Tibial artery (tissue), 4 donors: Measurements from ENCODE around the gene GLYATL3.

ENCODE experiments used
- DNase-seq, 2 donors: peaks; one replicate each; pipeline ENCODE4 v3.0.0-alpha.2; 2019
- H3K27ac ChIP-seq, 2 donors: fragments of 200-600 bp; sonication (generic) in 1 of 2; 1 replicate in 1 of 2; 2 replicates in 1 of 2; pipeline ENCODE4 v1.5.1; 2018 to 2019; ENCODE audit warnings: mild to moderate bottlenecking in 1 of 2
- H3K27me3 ChIP-seq, 2 donors: fragments of 200-600 bp; sonication (generic) in 1 of 2; one replicate each; pipeline versions ENCODE4 v1.5.1 to v1.6.0; 2016 to 2019
- H3K36me3 ChIP-seq, 3 donors: fragments of 200-600 bp; sonication (generic) in 2 of 3; one replicate each; pipeline ENCODE4 v1.5.1; 2016 to 2019; ENCODE audit warnings: mild to moderate bottlenecking in 2 of 3
- H3K4me1 ChIP-seq, 4 donors: fragments of 200-600 bp; sonication (generic) in 2 of 4; 1 replicate in 3 of 4; 2 replicates in 1 of 4; pipeline ENCODE4 v1.5.1; 2016 to 2019
- H3K4me3 ChIP-seq, 2 donors: fragments of 200-600 bp; sonication (generic) in 1 of 2; 1 replicate in 1 of 2; 2 replicates in 1 of 2; pipeline ENCODE4 v1.5.1; 2018 to 2019; ENCODE audit warnings: mild to moderate bottlenecking in 2 of 2
- H3K9me3 ChIP-seq, 3 donors: fragments of 200-600 bp; sonication (generic) in 1 of 3; one replicate each; pipeline ENCODE4 v1.5.1; 2016 to 2019
- CTCF ChIP-seq, 2 experiments: fragments of 200-600 bp in 1 of 2; fragments of 450-650 bp in 1 of 2; IDR thresholded peaks; one replicate each; pipeline ENCODE4 v1.5.1; 2017 to 2019; ENCODE audit warnings: antibody characterized with exemption in 2 of 2, mild to moderate bottlenecking in 1 of 2, moderate library complexity in 1 of 2
- intact Hi-C: fragments of 100-400 bp; cut with DNase I; formaldehyde crosslinking; loops from one replicate; pipeline ENCODE4 v1.15.0; 2023; ENCODE audit warnings: low total_unique reads

GLYATL3 gene

DNA sequence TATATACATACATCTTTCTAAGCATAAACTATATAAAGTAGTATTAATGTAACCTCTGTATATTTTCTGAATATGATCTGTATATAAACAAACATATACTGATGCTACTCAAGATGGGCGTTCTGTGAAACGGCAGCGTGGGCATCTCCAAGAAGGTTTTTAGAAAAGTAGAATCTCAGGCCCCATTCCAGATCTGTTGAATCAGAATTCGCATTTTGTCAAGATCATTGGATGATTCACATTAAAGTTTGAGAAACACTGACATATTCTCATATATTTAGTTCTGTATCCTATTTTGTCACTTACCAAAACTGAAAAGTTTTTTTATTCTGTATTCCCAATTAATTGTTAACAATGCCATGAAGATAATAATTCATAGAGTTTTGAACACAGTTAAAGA is 56.2 kb downstream of the GLYATL3 start:
- H3K4me1 ChIP-seq: peaks cover 0 to 11% (median 5%) of the 10 kb centered on the region in 4 donors
- peaks cover 0 to 12% of the 10 kb centered on the region in 2 donors for H3K27me3 ChIP-seq
- H3K27ac ChIP-seq: no peak overlapping the region
- no peaks in the 10 kb centered on the region for H3K9me3 ChIP-seq
- intact Hi-C loops: no loop called here
- DNase-seq: no peak
- no peak overlapping the region for H3K4me3 ChIP-seq
- no peak for TF ChIP-seq CTCF (IDR thresholded peaks at IDR 0.05)
- H3K36me3 ChIP-seq: no peaks in the 10 kb centered on the region

GRCh38 chr6:49556429-49556837 is 56.7 kb downstream of the GLYATL3 start:
- Histone ChIP-seq H3K27ac (no peak overlapping the region), H3K4me3 (no peak overlapping the region), H3K9me3 (no peaks in the 10 kb centered on the region), H3K4me1 (peaks cover 0 to 6% (median 2%) of the 10 kb centered on the region in 4 donors), H3K27me3 (peaks cover 0 to 8% of the 10 kb centered on the region in 2 donors), H3K36me3 (no peaks in the 10 kb centered on the region)
- intact Hi-C loops: no loop called here
- no peak for DNase-seq
- no peak for TF ChIP-seq CTCF (IDR thresholded peaks at IDR 0.05)

DNA sequence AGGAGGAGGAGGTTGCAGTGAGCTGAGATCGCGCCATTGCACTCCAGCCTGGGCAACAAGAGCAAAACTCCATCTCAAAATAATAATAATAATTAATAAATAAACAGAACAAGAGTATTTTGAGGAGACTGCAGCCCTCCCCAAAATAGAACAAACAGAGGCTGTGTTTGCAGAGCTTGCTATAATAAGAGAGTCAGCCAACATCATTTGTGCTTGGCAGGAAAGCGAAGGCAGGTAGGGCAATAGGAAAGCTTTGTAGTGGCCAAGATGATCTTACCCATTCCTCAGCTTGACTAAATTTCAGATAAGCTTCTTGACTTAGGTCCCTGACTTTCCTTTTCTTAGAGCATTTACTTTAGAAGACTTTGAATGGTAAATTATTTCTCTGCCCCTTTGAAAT is 57.5 kb downstream of the GLYATL3 start:
- peaks cover 0 to 6% of the 10 kb centered on the region in 2 donors for H3K27me3 ChIP-seq
- no peak for TF ChIP-seq CTCF (IDR thresholded peaks at IDR 0.05)
- H3K4me3 ChIP-seq: no peak overlapping the region
- H3K9me3 ChIP-seq: no peaks in the 10 kb centered on the region
- no peak overlapping the region for H3K27ac ChIP-seq
- no peaks in the 10 kb centered on the region for H3K4me1 ChIP-seq
- DNase-seq: no peak
- no peaks in the 10 kb centered on the region for H3K36me3 ChIP-seq
- intact Hi-C loops: no loop called here

DNA sequence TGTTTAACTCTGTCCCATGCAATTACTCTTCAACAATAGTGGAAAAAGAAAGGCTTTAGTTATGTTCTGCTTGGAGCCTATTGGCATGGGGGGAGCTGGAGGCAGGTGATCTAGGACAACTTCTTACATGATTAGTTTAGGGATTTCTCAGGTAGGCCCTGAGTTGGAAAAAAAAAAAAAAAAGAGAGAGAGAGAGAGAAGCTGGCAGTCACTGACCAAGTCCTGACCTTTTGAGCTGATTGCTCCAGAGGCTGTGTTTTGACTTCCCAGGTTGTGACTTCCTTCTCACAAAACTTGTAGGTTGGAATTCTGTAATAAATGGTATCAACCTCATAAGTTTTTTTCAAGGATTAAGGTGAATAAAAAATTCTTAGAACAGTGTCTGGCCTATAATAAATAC is 58.5 kb downstream of the GLYATL3 start:
- no peak for DNase-seq
- intact Hi-C loops: no loop called here

DNA sequence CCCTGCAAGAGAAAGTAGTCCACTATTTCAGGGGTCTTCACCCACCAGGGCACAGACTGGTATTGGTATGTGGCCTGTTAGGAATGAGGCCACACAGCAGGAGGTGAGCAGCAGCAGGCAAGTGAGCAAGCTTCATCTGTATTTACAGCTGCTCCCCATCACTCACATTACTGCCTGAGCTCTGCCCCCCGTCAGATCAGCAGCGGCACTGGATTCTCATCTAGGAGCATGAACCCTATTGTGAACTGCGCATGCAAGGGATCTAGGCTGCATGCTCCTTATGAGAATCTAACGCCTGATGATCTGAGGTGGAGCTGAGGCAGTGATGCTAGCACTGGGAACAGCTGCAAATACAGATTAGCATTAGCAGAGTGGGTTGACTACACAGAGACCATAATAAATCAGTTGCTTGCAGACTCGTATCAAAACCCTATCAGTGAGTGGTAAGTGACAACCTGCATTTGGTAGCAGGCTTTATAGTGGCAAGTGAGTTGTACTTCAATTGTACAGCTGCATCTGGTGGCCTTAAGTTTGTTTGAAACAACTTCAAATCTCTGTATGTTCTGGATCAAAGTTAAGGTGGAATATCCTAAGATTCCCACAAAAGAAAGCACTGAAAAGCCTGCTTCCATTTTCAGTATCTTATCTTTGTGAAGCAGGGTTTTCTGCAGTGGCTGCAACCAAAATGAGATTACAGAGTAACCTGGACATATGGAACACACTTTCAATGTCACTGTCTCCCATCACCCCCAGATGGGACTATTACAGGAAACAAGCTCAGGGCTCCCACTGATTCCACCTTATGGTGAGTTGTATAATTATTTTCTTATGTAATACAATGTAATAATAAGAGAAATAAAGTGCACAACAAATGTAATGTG is 63.5 kb downstream of the GLYATL3 start:
- no peak for DNase-seq
- Histone ChIP-seq H3K27ac (no peak overlapping the region), H3K27me3 (no peaks in the 10 kb centered on the region), H3K4me1 (no peaks in the 10 kb centered on the region), H3K9me3 (no peaks in the 10 kb centered on the region), H3K36me3 (no peaks in the 10 kb centered on the region), H3K4me3 (no peak overlapping the region)
- intact Hi-C loops: no loop called here
- no peak for TF ChIP-seq CTCF (IDR thresholded peaks at IDR 0.05)

More for the DNA sequence above, 58.5 kb downstream of the GLYATL3 start:
- H3K27me3 ChIP-seq: no peaks in the 10 kb centered on the region
- no peaks in the 10 kb centered on the region for H3K4me1 ChIP-seq
- H3K27ac ChIP-seq: no peak overlapping the region
- H3K4me3 ChIP-seq: no peak overlapping the region
- no peaks in the 10 kb centered on the region for H3K9me3 ChIP-seq
- no peaks in the 10 kb centered on the region for H3K36me3 ChIP-seq
- no peak for TF ChIP-seq CTCF (IDR thresholded peaks at IDR 0.05)
